SK-N-SH (cell line): ENCODE results near the gene ZDHHC8. TPM values are rescaled to one million over a fixed set of nuclear protein-coding genes. Genes with fewer than 3 reads are reported as not detected.

ENCODE experiments used
- CTCF ChIA-PET: fragments of 300-600, 350-600 bp; formaldehyde crosslinking; extraction: SDS; loops from one replicate; lab custom pipeline; 2021; lab: Yijun Ruan, JAX
- POLR2A ChIA-PET: fragments of 350-600 bp; sonication (Branson Sonifier 250); formaldehyde crosslinking; extraction: SDS; loops from one replicate; lab custom pipeline; 2020; ENCODE audit warnings: antibody characterized with exemption, inconsistent platforms; lab: Yijun Ruan, JAX
- DNase-seq: peaks from one replicate; pipeline ENCODE4 v3.0.0; 2012
- H2AFZ ChIP-seq: fragments of 200-600 bp; sonication (generic); 2 replicates; pipeline ENCODE4 v1.8.1; 2016; ENCODE audit warnings: antibody characterized with exemption, mild to moderate bottlenecking, low read depth
- H3F3A ChIP-seq: fragments of 200-600 bp; sonication (generic); replicated peaks from 2 replicates; pipeline ENCODE3; 2016; ENCODE audit warnings: antibody characterized with exemption, mild to moderate bottlenecking; ENCODE audit not compliant: insufficient read depth
- H3K27ac ChIP-seq, 2 experiments: fragments of 200-500 bp in 1 of 2; fragments of 200-600 bp in 1 of 2; sonication (Bioruptor generic) in 1 of 2; sonication (generic), shearing (Covaris generic) in 1 of 2; 2 replicates each; pipeline versions ENCODE4 v1.5.1 to v1.6.1; 2014 to 2016; ENCODE audit warnings: low read depth in 2 of 2, inconsistent platforms in 1 of 2, low read length in 1 of 2, mild to moderate bottlenecking in 1 of 2, mixed read lengths in 1 of 2
- H3K27me3 ChIP-seq: fragments of 200-600 bp; sonication (generic), shearing (Covaris generic); 2 replicates; pipeline ENCODE4 v1.6.1; 2016; ENCODE audit warnings: mixed run types; ENCODE audit not compliant: insufficient read depth
- H3K36me3 ChIP-seq, 2 experiments: fragments of 200-500 bp in 1 of 2; fragments of 200-600 bp in 1 of 2; sonication (Bioruptor generic) in 1 of 2; sonication (generic) in 1 of 2; replicated peaks in 1 of 2; 2 replicates each; pipeline versions ENCODE3 to v1.5.1; 2014 to 2016; ENCODE audit warnings: low read length in 1 of 2, mild to moderate bottlenecking in 1 of 2; ENCODE audit not compliant: insufficient read depth in 2 of 2, control insufficient read depth in 1 of 2
- H3K4me1 ChIP-seq, 2 experiments: fragments of 200-500 bp in 1 of 2; fragments of 200-600 bp in 1 of 2; sonication (Bioruptor generic) in 1 of 2; sonication (generic), shearing (Covaris generic) in 1 of 2; 2 replicates each; pipeline versions ENCODE4 v1.5.1 to v1.6.1; 2014 to 2016; ENCODE audit warnings: low read depth in 1 of 2, low read length in 1 of 2, mixed run types in 1 of 2; ENCODE audit not compliant: insufficient read depth in 2 of 2, control insufficient read depth in 1 of 2
- H3K4me2 ChIP-seq: fragments of 200-600 bp; sonication (generic), shearing (Covaris generic); 2 replicates; pipeline ENCODE4 v1.6.1; 2017; ENCODE audit warnings: mixed run types
- H3K4me3 ChIP-seq, 2 experiments: fragments of 200-500 bp in 1 of 2; fragments of 200-600 bp in 1 of 2; sonication (Bioruptor generic) in 1 of 2; sonication (generic), shearing (Covaris generic) in 1 of 2; 2 replicates each; pipeline versions ENCODE4 v1.5.1 to v1.8.1; 2014 to 2016; ENCODE audit warnings: low read depth in 2 of 2, inconsistent platforms in 1 of 2, low read length in 1 of 2, mild to moderate bottlenecking in 1 of 2, mixed read lengths in 1 of 2, moderate library complexity in 1 of 2
- H3K79me2 ChIP-seq: fragments of 200-600 bp; sonication (generic); 2 replicates; pipeline ENCODE4 v1.8.1; 2017; ENCODE audit warnings: mild to moderate bottlenecking; ENCODE audit not compliant: insufficient read depth
- H3K9ac ChIP-seq: fragments of 200-600 bp; sonication (generic); 2 replicates; pipeline ENCODE4 v1.6.1; 2017; ENCODE audit warnings: mixed run types
- H3K9me2 ChIP-seq: fragments of 200-600 bp; sonication (generic); 2 replicates; pipeline ENCODE4 v1.6.1; 2017; ENCODE audit warnings: mixed run types
- H3K9me3 ChIP-seq: fragments of 200-600 bp; sonication (generic); 2 replicates; pipeline ENCODE4 v1.6.1; 2017; ENCODE audit warnings: mixed run types, mild to moderate bottlenecking, moderate library complexity
- H4K20me1 ChIP-seq: fragments of 200-600 bp; sonication (generic); 2 replicates; pipeline ENCODE4 v1.6.1; 2017; ENCODE audit warnings: mild to moderate bottlenecking, mixed run types; ENCODE audit not compliant: insufficient read depth
- FOSL2 ChIP-seq: IDR thresholded peaks from 2 replicates; pipeline ENCODE4 v1.4.0; 2012; ENCODE audit warnings: low read depth, mild to moderate bottlenecking, moderate library complexity, borderline replicate concordance
- FOXJ3 ChIP-seq: sonication (generic); formaldehyde crosslinking; IDR thresholded peaks from 2 replicates; pipeline ENCODE4 v1.5.1; 2020; ENCODE audit warnings: mild to moderate bottlenecking, missing genetic modification reagents
- GABPA ChIP-seq: IDR thresholded peaks from 2 replicates; pipeline ENCODE4 v1.4.0; 2012; ENCODE audit warnings: low read depth, mild to moderate bottlenecking
- IRF3 ChIP-seq: fragments of 150-350 bp; IDR thresholded peaks from 2 replicates; pipeline ENCODE4 v1.6.1; 2016; ENCODE audit warnings: mild to moderate bottlenecking, low read depth, low read length
- JUND ChIP-seq: IDR thresholded peaks from 2 replicates; pipeline ENCODE4 v1.4.0; 2012
- MEF2A ChIP-seq: IDR thresholded peaks from 2 replicates; pipeline ENCODE4 v1.4.0; 2012; ENCODE audit warnings: low read depth, borderline replicate concordance
- NFIC ChIP-seq: IDR thresholded peaks from 2 replicates; pipeline ENCODE4 v1.4.0; 2012; ENCODE audit warnings: borderline replicate concordance
- PBX3 ChIP-seq: IDR thresholded peaks from 2 replicates; pipeline ENCODE4; 2012
- RAD21 ChIP-seq: IDR thresholded peaks from 2 replicates; pipeline ENCODE4 v1.6.1; 2012; ENCODE audit warnings: mild to moderate bottlenecking, low read length
- REST ChIP-seq: IDR thresholded peaks from 2 replicates; pipeline ENCODE4 v1.6.1; 2012; ENCODE audit warnings: mild to moderate bottlenecking, low read depth, low read length, moderate library complexity
- TCF12 ChIP-seq: IDR thresholded peaks from 2 replicates; pipeline ENCODE4 v1.4.0; 2012
- WGBS: methylation state at CpG from one replicate; pipeline ENCODE4 v1.1.6; 2017; ENCODE audit warnings: low lambda C conversion rate; 5-methylcytosine and 5-hydroxymethylcytosine counted together
- polyA plus RNA-seq, 3 experiments: library from polyadenylated mRNA; depleted of rRNA; stranded (reverse); fragments of >200 nt; gene quantifications; 2 replicates each; pipeline ENCODE4 v1.2.3, GENCODE V29; 2012

ZDHHC8 gene
- polyA plus RNA-seq, 1 of the 3 experiments (the other 2 are of a cell fraction), result 65.3 TPM

- no peaks in the 10 kb centered on the region for H3K27me3 ChIP-seq
- peaks cover 0 to 10% of the 10 kb centered on the region in 2 experiments for H3K36me3 ChIP-seq
- H3K9me3 ChIP-seq, result no peaks in the 10 kb centered on the region
- peaks cover 59% of the 10 kb centered on the region for H3K79me2 ChIP-seq
- H3K27ac ChIP-seq, result no peak overlapping the region; a peak in 1 of 4 replicates
- 69% methylated on average over 2 of the region's 4 CpGs for WGBS
- H3K9ac ChIP-seq, result no peak overlapping the region
- H3K9me2 ChIP-seq, result no peaks in the 10 kb centered on the region
- TF ChIP-seq GABPA, result no peak
- no peak for TF ChIP-seq NFIC
- no peak for TF ChIP-seq FOXJ3 (CRISPR knock-in tag)
- TF ChIP-seq FOSL2, result no peak
- no peak for TF ChIP-seq MEF2A
- H3K4me1 ChIP-seq, result peaks cover 0 to 50% of the 10 kb centered on the region in 2 experiments; a peak in 1 of 4 replicates
- H3F3A ChIP-seq, result no peaks in the 10 kb centered on the region
- no peak overlapping the region for H3K4me2 ChIP-seq
- CTCF ChIA-PET, result interaction anchor here (0.9 to 1.8 kb wide), 3 partner anchors 17 to 148 kb away, joined by 3 to 5 read pairs (median 4); no protein-coding TSS in a partner anchor
- no peak overlapping the region for H3K4me3 ChIP-seq
- no peak for DNase-seq
- peaks cover 64% of the 10 kb centered on the region for H4K20me1 ChIP-seq
- POLR2A ChIA-PET, result interaction anchor here (0.9 kb wide), 1 partner anchor 7 kb away, joined by 3 read pairs; the partner anchor contains the start of gene ZDHHC8
- no peak overlapping the region for H2AFZ ChIP-seq
These were observed 6.8 kb downstream of the ZDHHC8 start for GRCh38 chr22:20138417-20138738.

- peaks cover 0 to 48% of the 10 kb centered on the region in 2 experiments; a peak in 1 of 4 replicates for H3K4me1 ChIP-seq
- H2AFZ ChIP-seq, result no peak overlapping the region
- H3K4me3 ChIP-seq, result no peak overlapping the region
- H3K79me2 ChIP-seq, result peaks cover 54% of the 10 kb centered on the region
- ChIA-PET POLR2A (interaction anchor here (0.9 kb wide), 1 partner anchor 8 kb away, joined by 3 read pairs; the partner anchor contains the start of gene ZDHHC8), CTCF (interaction anchor here (0.9 to 1.8 kb wide), 3 partner anchors 17 to 147 kb away, joined by 3 to 5 read pairs (median 4); no protein-coding TSS in a partner anchor)
- DNase-seq, result no peak
- no peaks in the 10 kb centered on the region for H3K9me3 ChIP-seq
- H4K20me1 ChIP-seq, result peaks cover 62% of the 10 kb centered on the region
- H3K27ac ChIP-seq, result no peak overlapping the region
- H3K9me2 ChIP-seq, result no peaks in the 10 kb centered on the region
- no peaks in the 10 kb centered on the region for H3F3A ChIP-seq
- TF ChIP-seq PBX3, result no peak
- TF ChIP-seq JUND, result no peak
- TF ChIP-seq RAD21, result no peak
- TF ChIP-seq IRF3, result no peak
- TF ChIP-seq REST, result no peak
- no peak for TF ChIP-seq TCF12
- H3K9ac ChIP-seq, result no peak overlapping the region
- H3K4me2 ChIP-seq, result no peak overlapping the region
- WGBS, result 96% methylated on average over 10 of the region's 16 CpGs
- peaks cover 0 to 12% of the 10 kb centered on the region in 2 experiments for H3K36me3 ChIP-seq
- H3K27me3 ChIP-seq, result no peaks in the 10 kb centered on the region
These were observed 7.3 kb downstream of the ZDHHC8 start for GRCh38 chr22:20138868-20139267.
